ENCODE measurements around the gene CACNA1E.

DNA sequence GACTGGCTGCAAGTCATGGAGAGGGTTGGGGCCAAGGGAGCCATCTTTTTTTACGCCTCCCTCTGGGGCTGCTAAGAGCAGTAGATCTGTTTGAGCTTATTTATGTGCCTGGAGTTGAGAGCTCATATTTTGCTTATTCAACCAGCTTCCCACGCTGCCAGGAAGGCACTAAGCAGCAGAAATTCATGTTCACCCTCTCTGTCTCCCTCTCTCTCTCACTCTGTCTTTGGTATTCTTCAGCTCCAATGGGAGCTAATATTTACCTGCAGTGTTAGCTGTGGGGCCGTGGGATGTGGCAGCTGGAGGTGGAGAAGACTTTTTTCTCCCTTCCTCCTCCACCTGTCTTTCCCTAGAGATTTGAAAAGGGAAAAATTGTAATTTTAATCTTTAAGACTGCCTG, 26.8 kb upstream of the CACNA1E start:
- TF ChIP-seq POLR2A (IDR thresholded peaks at IDR 0.05): no peak
- TF ChIP-seq EP300 (IDR thresholded peaks at IDR 0.05): no peak
